GM12878 (cell line): Measurements from ENCODE around the gene DNAJA2. TPM values are rescaled to one million over a fixed set of nuclear protein-coding genes. Genes with fewer than 3 reads are reported as not detected.

Source experiments
- BHLHE40 ChIP-seq, 2 experiments: fragments of 450-650 bp in 1 of 2; IDR thresholded peaks; 2 replicates each; pipeline ENCODE4 v1.6.1; 2011 to 2017; ENCODE audit warnings: low read depth in 2 of 2, borderline replicate concordance in 1 of 2, improper control_type of control experiment in 1 of 2, low read length in 1 of 2, mild to moderate bottlenecking in 1 of 2
- CTCF ChIP-seq, 3 experiments: IDR thresholded peaks in 2 of 3; conservative IDR thresholded peaks in 1 of 3; 2 replicates each; pipeline ENCODE4 v1.5.1; 2011; ENCODE audit warnings: low read depth in 3 of 3, low read length in 3 of 3, mild to moderate bottlenecking in 3 of 3, control low read depth in 2 of 3, moderate library complexity in 2 of 3, inconsistent platforms in 1 of 3, mixed read lengths in 1 of 3; ENCODE audit not compliant: control insufficient read depth in 2 of 3, insufficient read depth in 1 of 3; ENCODE audit errors: extremely low read depth in 1 of 3
- E4F1 ChIP-seq: fragments of 450-650 bp; IDR thresholded peaks from 2 replicates; pipeline ENCODE4 v1.6.1; 2018; ENCODE audit warnings: borderline replicate concordance, mild to moderate bottlenecking; ENCODE audit not compliant: partially characterized antibody
- EED ChIP-seq: sonication (generic); IDR thresholded peaks from 2 replicates; pipeline ENCODE4 v1.6.1; 2016; ENCODE audit warnings: antibody characterized with exemption, low read depth
- EGR1 ChIP-seq, 2 experiments: IDR thresholded peaks; 1 replicate in 1 of 2; 2 replicates in 1 of 2; pipeline ENCODE4 v1.6.1; 2011 to 2012; ENCODE audit warnings: low read depth in 2 of 2, low read length in 2 of 2, borderline replicate concordance in 1 of 2, mild to moderate bottlenecking in 1 of 2, moderate library complexity in 1 of 2
- FOXM1 ChIP-seq: IDR thresholded peaks from 2 replicates; pipeline ENCODE4 v1.6.1; 2012; ENCODE audit warnings: low read depth, mild to moderate bottlenecking, inconsistent platforms, low read length, moderate library complexity
- MLLT1 ChIP-seq: fragments of 450-650 bp; IDR thresholded peaks from 2 replicates; pipeline ENCODE4 v1.6.1; 2016; ENCODE audit warnings: mild to moderate bottlenecking
- NFIC ChIP-seq: IDR thresholded peaks from 2 replicates; pipeline ENCODE4 v1.6.1; 2012; ENCODE audit warnings: low read depth, mild to moderate bottlenecking, inconsistent platforms, low read length, moderate library complexity
- NKRF ChIP-seq: fragments of 450-650 bp; conservative IDR thresholded peaks from 2 replicates; pipeline ENCODE4 v1.6.1; 2017; ENCODE audit warnings: mild to moderate bottlenecking, moderate library complexity
- PBX3 ChIP-seq: IDR thresholded peaks from 2 replicates; pipeline ENCODE4 v1.6.1; 2011; ENCODE audit warnings: mild to moderate bottlenecking, low read depth, low read length, moderate library complexity; ENCODE audit not compliant: insufficient replicate concordance
- ZBTB40 ChIP-seq: fragments of 450-650 bp; IDR thresholded peaks from 2 replicates; pipeline ENCODE4 v1.6.1; 2016; ENCODE audit warnings: mild to moderate bottlenecking, moderate library complexity, borderline replicate concordance
- polyA plus RNA-seq, 11 experiments: library from polyadenylated mRNA; depleted of rRNA in 4 of 11; unstranded in 6 of 11; stranded (reverse) in 5 of 11; fragments of >200 nt; fragmentation: Nextera tagmentation in 4 of 11; fragmentation: Illumina TruSeq in 1 of 11; extraction: Ambion mirVana in 4 of 11; extraction: Trizol in 1 of 11; gene quantifications; 1 replicate in 1 of 11; 2 replicates in 10 of 11; pipeline versions ENCODE4 v1.2.1 to v1.2.3, GENCODE V29; 2011 to 2016; ENCODE audit warnings: inconsistent platforms in 2 of 11, missing spikeins in 2 of 11, low read depth in 1 of 11
- total RNA-seq, 4 experiments: library from RNA; depleted of rRNA in 3 of 4; stranded (reverse); fragments of >200 nt in 3 of 4; fragmentation: Illumina TruSeq in 1 of 4; extraction: Trizol in 1 of 4; gene quantifications; 2 replicates each; pipeline versions ENCODE4 v1.2.1 to v1.2.3, GENCODE V29; 2013 to 2021

DNAJA2 gene
- total and polyA plus RNA-seq, 10 of the 15 experiments (the other 5 are each of a cell fraction or from before 2014, with no cell fraction given), result 26.2 to 96.4 (median 58.1) TPM

- TF ChIP-seq E4F1, result peak; percentile 74
- TF ChIP-seq EGR1 (IDR thresholded peaks at IDR 0.05; ENCODE audit: borderline replicate concordance in 1 of 2, low read depth in 2 of 2, low read length in 2 of 2), result peak in 1 of 2 experiments; percentile 87; a peak in 2 of 3 replicates
- TF ChIP-seq PBX3, result peak; percentile 47
- TF ChIP-seq FOXM1, result peak; percentile 72
- TF ChIP-seq NKRF, result peak; percentile 83
- peak; percentile 55 for TF ChIP-seq EED
- TF ChIP-seq MLLT1, result peak; percentile 39; the same call in 1 of the 2 replicates
- peak; percentile 78 to 85; a peak in 3 of 4 replicates for TF ChIP-seq BHLHE40 (IDR thresholded peaks at IDR 0.05; ENCODE audit: borderline replicate concordance in 1 of 2, low read depth in 2 of 2, low read length in 1 of 2)
- TF ChIP-seq NFIC, result peak; percentile 68; the same call in 1 of the 2 replicates
- TF ChIP-seq ZBTB40, result no peak
- TF ChIP-seq CTCF (IDR thresholded peaks at IDR 0.05 in 2 of 3, conservative IDR thresholded peaks at IDR 0.05 in 1 of 3; ENCODE audit: control insufficient read depth in 2 of 3, extremely low read depth in 1 of 3, insufficient read depth in 1 of 3, low read depth in 3 of 3, low read length in 3 of 3), result peak; percentile 72 to 86 (median 73)
These were observed 44.9 kb upstream of the DNAJA2 start (continued) for GRCh38 chr16:47018223-47018891.
